HEK293 (cell line): ENCODE results near the gene B3GNT4.

Source experiments
- AEBP2 ChIP-seq: fragments of 450-650 bp; formaldehyde crosslinking; IDR thresholded peaks from 2 replicates; pipeline ENCODE4 v1.5.1; 2016; ENCODE audit warnings: missing biosample characterization, missing genetic modification characterization, borderline replicate concordance
- ATF2 ChIP-seq: fragments of 450-650 bp; formaldehyde crosslinking; IDR thresholded peaks from 2 replicates; pipeline ENCODE4 v1.5.1; 2016; ENCODE audit warnings: missing biosample characterization, missing genetic modification characterization, low read depth
- GLIS1 ChIP-seq: fragments of 450-650 bp; formaldehyde crosslinking; IDR thresholded peaks from 2 replicates; pipeline ENCODE4 v1.5.1; 2016; ENCODE audit warnings: missing biosample characterization, missing genetic modification characterization
- HOXD13 ChIP-seq: sonication (generic); formaldehyde crosslinking; IDR thresholded peaks from 2 replicates; pipeline ENCODE4 v1.8.0; 2022; ENCODE audit warnings: missing genetic modification reagents, borderline replicate concordance
- INSM2 ChIP-seq: fragments of 450-650 bp; formaldehyde crosslinking; IDR thresholded peaks from 2 replicates; pipeline ENCODE4 v1.5.1; 2016; ENCODE audit warnings: missing biosample characterization, missing genetic modification characterization
- MYNN ChIP-seq: fragments of 450-650 bp; formaldehyde crosslinking; IDR thresholded peaks from 2 replicates; pipeline ENCODE4 v1.5.1; 2016; ENCODE audit warnings: missing biosample characterization, missing genetic modification characterization, borderline replicate concordance
- OSR2 ChIP-seq: fragments of 450-650 bp; formaldehyde crosslinking; IDR thresholded peaks from 2 replicates; pipeline ENCODE4 v1.5.1; 2016; ENCODE audit warnings: missing biosample characterization, missing genetic modification characterization
- SALL2 ChIP-seq: fragments of 450-650 bp; formaldehyde crosslinking; IDR thresholded peaks from 2 replicates; pipeline ENCODE4 v1.5.0; 2017; ENCODE audit warnings: missing biosample characterization, mild to moderate bottlenecking, missing genetic modification characterization, borderline replicate concordance
- SETDB1 ChIP-seq: IDR thresholded peaks from one replicate; pipeline ENCODE4 v1.6.1; 2017; ENCODE audit warnings: mild to moderate bottlenecking, low read length, moderate library complexity, mixed read lengths; ENCODE audit not compliant: insufficient read length
- TRIM28 ChIP-seq: IDR thresholded peaks from 2 replicates; pipeline ENCODE4 v1.6.1; 2011; ENCODE audit warnings: low read length, control low read depth, borderline replicate concordance
- WT1 ChIP-seq: fragments of 450-650 bp; formaldehyde crosslinking; IDR thresholded peaks from 2 replicates; pipeline ENCODE4 v1.5.1; 2016; ENCODE audit warnings: missing biosample characterization, missing genetic modification characterization
- YY2 ChIP-seq: fragments of 450-650 bp; formaldehyde crosslinking; IDR thresholded peaks from 2 replicates; pipeline ENCODE4 v1.5.1; 2016; ENCODE audit warnings: missing biosample characterization, missing genetic modification characterization
- ZBTB21 ChIP-seq: fragments of 450-650 bp; formaldehyde crosslinking; IDR thresholded peaks from 2 replicates; pipeline ENCODE4 v1.5.1; 2017; ENCODE audit warnings: missing biosample characterization, missing genetic modification characterization
- ZBTB48 ChIP-seq: fragments of 450-650 bp; formaldehyde crosslinking; IDR thresholded peaks from 2 replicates; pipeline ENCODE4 v1.5.1; 2016; ENCODE audit warnings: missing biosample characterization, missing genetic modification characterization
- ZFP41 ChIP-seq: fragments of 450-650 bp; formaldehyde crosslinking; IDR thresholded peaks from 2 replicates; pipeline ENCODE4 v1.5.1; 2016; ENCODE audit warnings: missing biosample characterization, missing genetic modification characterization, borderline replicate concordance
- ZNF133 ChIP-seq: fragments of 450-650 bp; formaldehyde crosslinking; IDR thresholded peaks from 2 replicates; pipeline ENCODE4 v1.5.1; 2016; ENCODE audit warnings: missing biosample characterization, missing genetic modification characterization
- ZNF341 ChIP-seq: fragments of 450-650 bp; formaldehyde crosslinking; IDR thresholded peaks from 2 replicates; pipeline ENCODE4; 2016; ENCODE audit warnings: low read depth, missing biosample characterization, missing genetic modification characterization
- ZNF350 ChIP-seq: fragments of 450-650 bp; formaldehyde crosslinking; IDR thresholded peaks from 2 replicates; pipeline ENCODE4 v1.5.0; 2017; ENCODE audit warnings: missing biosample characterization, mild to moderate bottlenecking, missing genetic modification characterization
- ZNF362 ChIP-seq: fragments of 450-650 bp; formaldehyde crosslinking; IDR thresholded peaks from 2 replicates; pipeline ENCODE4 v1.5.1; 2016; ENCODE audit warnings: missing biosample characterization, missing genetic modification characterization
- ZNF37A ChIP-seq: fragments of 450-650 bp; IDR thresholded peaks from 2 replicates; pipeline ENCODE4 v1.5.1; 2018; ENCODE audit warnings: missing biosample characterization, missing genetic modification characterization
- ZNF433 ChIP-seq: fragments of 450-650 bp; formaldehyde crosslinking; IDR thresholded peaks from 2 replicates; pipeline ENCODE4 v1.5.1; 2016; ENCODE audit warnings: missing biosample characterization, missing genetic modification characterization, low read depth
- ZNF514 ChIP-seq: fragments of 450-650 bp; formaldehyde crosslinking; IDR thresholded peaks from 2 replicates; pipeline ENCODE4 v1.5.1; 2016; ENCODE audit warnings: missing biosample characterization, missing genetic modification characterization
- ZNF529 ChIP-seq: fragments of 450-650 bp; formaldehyde crosslinking; IDR thresholded peaks from 2 replicates; pipeline ENCODE4 v1.5.1; 2017; ENCODE audit warnings: missing genetic modification characterization, missing biosample characterization; ENCODE audit not compliant: insufficient replicate concordance
- ZNF596 ChIP-seq: fragments of 450-650 bp; IDR thresholded peaks from 2 replicates; pipeline ENCODE4 v1.5.0; 2018; ENCODE audit warnings: missing biosample characterization, mild to moderate bottlenecking, missing genetic modification characterization, moderate library complexity
- ZNF610 ChIP-seq: fragments of 450-650 bp; formaldehyde crosslinking; IDR thresholded peaks from 2 replicates; pipeline ENCODE4 v1.5.1; 2016; ENCODE audit warnings: missing biosample characterization, missing genetic modification characterization, borderline replicate concordance
- ZNF624 ChIP-seq: fragments of 450-650 bp; formaldehyde crosslinking; IDR thresholded peaks from 2 replicates; pipeline ENCODE4 v1.5.1; 2017; ENCODE audit warnings: missing biosample characterization, missing genetic modification characterization
- ZNF660 ChIP-seq: fragments of 450-650 bp; IDR thresholded peaks from 2 replicates; pipeline ENCODE4 v1.5.1; 2018; ENCODE audit warnings: missing biosample characterization, mild to moderate bottlenecking, missing genetic modification characterization
- ZNF707 ChIP-seq: fragments of 450-650 bp; formaldehyde crosslinking; IDR thresholded peaks from 2 replicates; pipeline ENCODE4 v1.5.1; 2016; ENCODE audit warnings: missing biosample characterization, missing genetic modification characterization
- ZSCAN18 ChIP-seq: fragments of 450-650 bp; formaldehyde crosslinking; IDR thresholded peaks from 2 replicates; pipeline ENCODE4 v1.5.1; 2016; ENCODE audit warnings: missing biosample characterization, missing genetic modification characterization
- ZSCAN5A ChIP-seq: fragments of 450-650 bp; formaldehyde crosslinking; IDR thresholded peaks from 2 replicates; pipeline ENCODE4 v1.5.1; 2016; ENCODE audit warnings: missing biosample characterization, missing genetic modification characterization
- ZXDB ChIP-seq: fragments of 450-650 bp; formaldehyde crosslinking; IDR thresholded peaks from 2 replicates; pipeline ENCODE4 v1.5.1; 2016; ENCODE audit warnings: missing biosample characterization, missing genetic modification characterization

B3GNT4 gene

GRCh38 chr12:122225683-122226365 lies 22.3 kb downstream of the B3GNT4 start, which contains the start of gene DIABLO (continued):
- TF ChIP-seq GLIS1 (tag by site-specific recombination), result peak; percentile 29; the same call in 1 of the 2 replicates
- TF ChIP-seq INSM2 (tag by site-specific recombination), result peak; percentile 67; the same call in 1 of the 2 replicates
- TF ChIP-seq ZBTB48 (tag by site-specific recombination), result no peak; the same call in none of the 2 replicates
- no peak for TF ChIP-seq ZNF350
- TF ChIP-seq SETDB1, result no peak
- TF ChIP-seq ATF2 (tag by site-specific recombination), result no peak; the same call in 1 of the 2 replicates
- no peak for TF ChIP-seq SALL2 (tag by site-specific recombination)
- no peak for TF ChIP-seq AEBP2 (tag by site-specific recombination)
- peak; percentile 97 for TF ChIP-seq YY2 (tag by site-specific recombination)
- TF ChIP-seq ZNF362, result no peak
- no peak for TF ChIP-seq ZNF707
- TF ChIP-seq ZNF610 (tag by site-specific recombination), result 0 out of 2 replicates have a peak, but pooled peaks have one; percentile 59
- TF ChIP-seq ZNF529, result no peak
- no peak for TF ChIP-seq ZNF514 (tag by site-specific recombination)
- TF ChIP-seq ZXDB (tag by site-specific recombination), result peak; percentile 83
- no peak for TF ChIP-seq ZNF133 (tag by site-specific recombination)
- TF ChIP-seq ZBTB21 (tag by site-specific recombination), result peak; percentile 82
- TF ChIP-seq WT1, result peak; percentile 15; the same call in 1 of the 2 replicates
- TF ChIP-seq HOXD13 (CRISPR knock-in tag), result no peak
- TF ChIP-seq OSR2 (tag by site-specific recombination), result no peak
- TF ChIP-seq ZSCAN18, result no peak
- TF ChIP-seq ZSCAN5A, result 0 out of 2 replicates have a peak, but pooled peaks have one; percentile 29
- TF ChIP-seq ZNF624, result no peak
- no peak for TF ChIP-seq ZNF596
- 0 out of 2 replicates have a peak, but pooled peaks have one; percentile 17 for TF ChIP-seq TRIM28
- peak; percentile 75 for TF ChIP-seq ZNF660 (tag by site-specific recombination)
- no peak for TF ChIP-seq ZNF37A (tag by site-specific recombination)
- no peak for TF ChIP-seq MYNN
- no peak for TF ChIP-seq ZNF433 (tag by site-specific recombination)
- peak; percentile 43 for TF ChIP-seq ZNF341 (tag by site-specific recombination)
- TF ChIP-seq ZFP41 (tag by site-specific recombination), result no peak
